K562 (cell line): ENCODE data around the gene TOMM40L. TPM values are rescaled to one million over a fixed set of nuclear protein-coding genes. Genes with fewer than 3 reads are reported as not detected.
A peak's percentile ranks its signal among the peaks of the same experiment; 100 is the strongest.

Source experiments
- CREM ChIP-seq: IDR thresholded peaks from 2 replicates; pipeline ENCODE4 v1.6.1; 2014; ENCODE audit warnings: antibody characterized with exemption, low read depth
- CTCFL ChIP-seq: IDR thresholded peaks from 2 replicates; pipeline ENCODE4 v1.6.1; 2011; ENCODE audit warnings: borderline replicate concordance, low read depth, mild to moderate bottlenecking, moderate library complexity, low read length; ENCODE audit not compliant: insufficient read depth, poor library complexity, severe bottlenecking
- DACH1 ChIP-seq: fragments of 450-650 bp; IDR thresholded peaks from 2 replicates; pipeline ENCODE4 v1.6.1; 2018; ENCODE audit not compliant: partially characterized antibody
- FOXP4 ChIP-seq: sonication (generic); formaldehyde crosslinking; IDR thresholded peaks from 2 replicates; pipeline ENCODE4 v1.8.0; 2022; ENCODE audit warnings: mild to moderate bottlenecking, missing genetic modification reagents, borderline replicate concordance
- IFI16 ChIP-seq: fragments of 250-450 bp; sonication (Bioruptor Pico); IDR thresholded peaks from 2 replicates; pipeline ENCODE4 v2.1.2; 2022; ENCODE audit warnings: mild to moderate bottlenecking, inconsistent platforms
- NKRF ChIP-seq: fragments of 450-650 bp; IDR thresholded peaks from 2 replicates; pipeline ENCODE4 v1.6.1; 2016; ENCODE audit warnings: borderline replicate concordance
- NR2F6 ChIP-seq: fragments of 450-650 bp; formaldehyde crosslinking; IDR thresholded peaks from 2 replicates; pipeline ENCODE4 v1.4.0; 2020; ENCODE audit warnings: mild to moderate bottlenecking
- RBM14 ChIP-seq: fragments of 200-400 bp; formaldehyde crosslinking; IDR thresholded peaks from 2 replicates; pipeline ENCODE4 v1.6.1; 2018; ENCODE audit warnings: low read depth, mild to moderate bottlenecking, low read length, moderate library complexity, borderline replicate concordance; ENCODE audit not compliant: insufficient read depth
- RFX7 ChIP-seq: fragments of 250-450 bp; sonication (Bioruptor Pico); IDR thresholded peaks from 2 replicates; pipeline ENCODE4 v1.5.1; 2021; ENCODE audit warnings: mild to moderate bottlenecking
- SNAPC5 ChIP-seq: fragments of 250-450 bp; sonication (Bioruptor Pico); IDR thresholded peaks from 2 replicates; pipeline ENCODE4 v1.8.0; 2021; ENCODE audit warnings: moderate library complexity, mild to moderate bottlenecking, inconsistent platforms
- TRIM24 ChIP-seq, 2 experiments: fragments of 450-650 bp; IDR thresholded peaks; 2 replicates each; pipeline ENCODE4 v1.6.1; 2016
- VEZF1 ChIP-seq: fragments of 200-800 bp; sonication (Bioruptor generic); IDR thresholded peaks from 2 replicates; pipeline ENCODE4 v1.6.1; 2017; ENCODE audit warnings: missing genetic modification characterization, missing compliant biosample characterization
- ZBTB1 ChIP-seq: sonication (generic); formaldehyde crosslinking; IDR thresholded peaks from 2 replicates; pipeline ENCODE4 v1.8.1; 2023; ENCODE audit warnings: missing genetic modification reagents, low read depth, mild to moderate bottlenecking, borderline replicate concordance
- ZHX1 ChIP-seq: fragments of 150-350 bp; conservative IDR thresholded peaks from 2 replicates; pipeline ENCODE4 v1.6.1; 2014; ENCODE audit warnings: low read length
- ZNF239 ChIP-seq: fragments of 250-450 bp; sonication (Bioruptor Pico); IDR thresholded peaks from 2 replicates; pipeline ENCODE4 v1.4.0; 2020; ENCODE audit warnings: mild to moderate bottlenecking
- ZNF507 ChIP-seq: conservative IDR thresholded peaks from 2 replicates; pipeline ENCODE4 v1.6.1; 2017; ENCODE audit warnings: missing genetic modification characterization, missing compliant biosample characterization
- ZNF699 ChIP-seq: fragments of 250-450 bp; sonication (Bioruptor Pico); IDR thresholded peaks from 2 replicates; pipeline ENCODE4 v1.8.0; 2021; ENCODE audit warnings: mild to moderate bottlenecking, moderate library complexity; ENCODE audit not compliant: insufficient replicate concordance
- polyA plus RNA-seq, 8 experiments: library from polyadenylated mRNA; depleted of rRNA in 4 of 8; stranded (reverse) in 5 of 8; unstranded in 3 of 8; fragments of >200 nt; fragmentation: Nextera tagmentation in 2 of 8; fragmentation: Illumina TruSeq in 1 of 8; extraction: Ambion mirVana in 2 of 8; extraction: Trizol in 1 of 8; gene quantifications; 2 replicates each; pipeline versions ENCODE4 v1.2.1 to v1.2.3, GENCODE V29; 2011 to 2014; ENCODE audit warnings: inconsistent platforms in 1 of 8, missing spikeins in 1 of 8
- total RNA-seq, 7 experiments: library from RNA; depleted of rRNA in 6 of 7; stranded (reverse); fragments of >200 nt in 6 of 7; fragmentation: Illumina TruSeq in 2 of 7; extraction: Trizol in 2 of 7; gene quantifications; 2 replicates each; pipeline versions ENCODE4 v1.2.1 to v1.2.3, GENCODE V29; 2011 to 2021; ENCODE audit warnings: low replicate concordance in 1 of 7

The TOMM40L gene
- total and polyA plus RNA-seq, 9 of the 15 experiments (the other 6 are each of a cell fraction or from before 2014, with no cell fraction given): 9.6 to 33.6 (median 25.2) TPM

- TF ChIP-seq RBM14 (no peak), ZNF239 (CRISPR knock-in tag) (no peak), ZBTB1 (no peak), RFX7 (CRISPR knock-in tag) (no peak), IFI16 (CRISPR knock-in tag) (no peak), DACH1 (no peak), SNAPC5 (no peak), FOXP4 (no peak), ZNF699 (CRISPR knock-in tag) (no peak), ZHX1 (no peak), CTCFL (peak; percentile 75), ZNF507 (no peak), NKRF (no peak), CREM (no peak), NR2F6 (CRISPR knock-in tag) (no peak), TRIM24 (IDR thresholded peaks at IDR 0.05) (no peak), VEZF1 (CRISPR knock-in tag) (no peak)
Measured at GRCh38 chr1:161227196-161227871, 1.5 kb downstream of the TOMM40L start (continued).
